CD14-positive monocyte (primary cell): Measurements from ENCODE around the gene MOB1B. TPM values are rescaled to one million over a fixed set of nuclear protein-coding genes. Genes with fewer than 3 reads are reported as not detected.

Experiments used
- DNase-seq, 3 donors: peaks; one replicate each; pipeline ENCODE4 v3.0.0-alpha.2; 2011 to 2022
- H2AFZ ChIP-seq: 2 replicates; pipeline ENCODE4 v1.6.0; 2012; ENCODE audit warnings: mild to moderate bottlenecking, low read depth, low read length, inconsistent platforms; ENCODE audit not compliant: insufficient read depth, poor library complexity, severe bottlenecking
- H3K27ac ChIP-seq, 2 donors: 1 replicate in 1 of 2; 2 replicates in 1 of 2; pipeline ENCODE4 v1.5.1; 2012 to 2013; ENCODE audit warnings: low read length in 2 of 2, control low read depth in 1 of 2, inconsistent platforms in 1 of 2, low read depth in 1 of 2, mild to moderate bottlenecking in 1 of 2
- H3K27me3 ChIP-seq, 2 donors: one replicate each; pipeline versions ENCODE4 v1.6.0 to v1.6.1; 2011 to 2013; ENCODE audit warnings: low read length in 2 of 2; ENCODE audit not compliant: control insufficient read depth in 2 of 2, insufficient read depth in 2 of 2
- H3K36me3 ChIP-seq, 2 donors: replicated peaks in 1 of 2; 1 replicate in 1 of 2; 2 replicates in 1 of 2; pipeline versions ENCODE4 v1.5.1 to v1.6.1; 2012 to 2013; ENCODE audit warnings: low read length in 2 of 2, control low read depth in 1 of 2, inconsistent platforms in 1 of 2, mild to moderate bottlenecking in 1 of 2; ENCODE audit not compliant: insufficient read depth in 2 of 2, control insufficient read depth in 1 of 2
- H3K4me1 ChIP-seq, 2 donors: 1 replicate in 1 of 2; 2 replicates in 1 of 2; pipeline versions ENCODE4 v1.5.1 to v1.6.1; 2012 to 2013; ENCODE audit warnings: low read length in 2 of 2, control low read depth in 1 of 2, inconsistent platforms in 1 of 2, mild to moderate bottlenecking in 1 of 2, moderate library complexity in 1 of 2; ENCODE audit not compliant: insufficient read depth in 2 of 2, control insufficient read depth in 1 of 2
- H3K4me2 ChIP-seq: replicated peaks from 2 replicates; pipeline ENCODE3; 2012; ENCODE audit warnings: low read length, moderate library complexity, mild to moderate bottlenecking; ENCODE audit not compliant: poor library complexity, severe bottlenecking; ENCODE audit errors: extremely low read depth
- H3K4me3 ChIP-seq, 3 experiments: fragments of 200-600 bp in 1 of 3; sonication (generic) in 1 of 3; replicated peaks in 1 of 3; 1 replicate in 2 of 3; 2 replicates in 1 of 3; pipeline ENCODE4 v1.5.1; 2011 to 2013; ENCODE audit warnings: low read length in 3 of 3, mild to moderate bottlenecking in 3 of 3, control low read depth in 2 of 3, low read depth in 2 of 3, inconsistent platforms in 1 of 3, moderate library complexity in 1 of 3
- H3K79me2 ChIP-seq: 2 replicates; pipeline ENCODE4 v1.6.0; 2012; ENCODE audit warnings: mild to moderate bottlenecking, control low read depth, inconsistent platforms, low read length, moderate library complexity; ENCODE audit not compliant: insufficient read depth
- H3K9ac ChIP-seq: 2 replicates; pipeline ENCODE4 v1.6.0; 2017; ENCODE audit warnings: low read length, mild to moderate bottlenecking; ENCODE audit not compliant: insufficient read depth, poor library complexity, severe bottlenecking
- H3K9me3 ChIP-seq, 2 donors: replicated peaks in 1 of 2; 1 replicate in 1 of 2; 2 replicates in 1 of 2; pipeline versions ENCODE4 v1.5.1 to v1.6.1; 2012 to 2013; ENCODE audit warnings: low read length in 2 of 2, control low read depth in 1 of 2; ENCODE audit not compliant: control insufficient read depth in 1 of 2, insufficient read depth in 1 of 2
- H4K20me1 ChIP-seq: 2 replicates; pipeline ENCODE4 v1.6.0; 2012; ENCODE audit warnings: mild to moderate bottlenecking, low read length, control low read depth, moderate library complexity; ENCODE audit not compliant: insufficient read depth
- H3K27ac Mint-ChIP-seq, 7 donors: one replicate each; pipeline ENCODE4 v1.8.0; 2020; ENCODE audit warnings: mild to moderate bottlenecking in 7 of 7, mixed read lengths in 7 of 7, moderate library complexity in 6 of 7, inconsistent platforms in 2 of 7
- H3K27me3 Mint-ChIP-seq, 3 donors: one replicate each; pipeline ENCODE4 v1.8.0; 2021 to 2022; ENCODE audit warnings: low read depth in 3 of 3, mild to moderate bottlenecking in 3 of 3, mixed read lengths in 3 of 3, moderate library complexity in 3 of 3, inconsistent platforms in 1 of 3
- H3K36me3 Mint-ChIP-seq, 2 donors: one replicate each; pipeline ENCODE4 v1.8.0; 2020; ENCODE audit warnings: mixed read lengths in 2 of 2, inconsistent platforms in 1 of 2, mild to moderate bottlenecking in 1 of 2
- H3K4me1 Mint-ChIP-seq: one replicate; pipeline ENCODE4 v1.8.0; 2020; ENCODE audit warnings: mild to moderate bottlenecking, mixed read lengths
- H3K4me3 Mint-ChIP-seq, 2 donors: one replicate each; pipeline ENCODE4 v1.8.0; 2020; ENCODE audit warnings: mild to moderate bottlenecking in 2 of 2, mixed read lengths in 2 of 2, moderate library complexity in 1 of 2
- H3K9me3 Mint-ChIP-seq, 7 donors: one replicate each; pipeline ENCODE4 v1.8.0; 2020 to 2022; ENCODE audit warnings: mixed read lengths in 7 of 7, mild to moderate bottlenecking in 6 of 7, moderate library complexity in 6 of 7, inconsistent platforms in 2 of 7
- WGBS: methylation state at CpG from one replicate; pipeline ENCODE4 v1.1.5; 2013; ENCODE audit warnings: missing lambda C conversion rate; ENCODE audit not compliant: insufficient coverage; 5-methylcytosine and 5-hydroxymethylcytosine counted together
- intact Hi-C, 2 donors: fragments of 100-400 bp; cut with micrococcal nuclease; formaldehyde crosslinking; loops; one replicate each; pipeline versions ENCODE4 v1.15.0 to v1.15.1; 2023
- polyA plus RNA-seq, 3 donors: library from polyadenylated mRNA; depleted of rRNA in 1 of 3; unstranded in 2 of 3; stranded (reverse) in 1 of 3; fragments of 300-500 nt in 2 of 3; fragments of >200 nt in 1 of 3; fragmentation: Illumina TruSeq in 2 of 3; gene quantifications; 1 replicate in 2 of 3; 2 replicates in 1 of 3; pipeline ENCODE4 v1.2.3, GENCODE V29; 2012 to 2021
- TF ChIP-seq, protein P1 (sequence below): fragments of 200-600 bp; IDR thresholded peaks from one replicate; pipeline ENCODE4 v1.8.0; 2022; ENCODE audit warnings: antibody characterized with exemption, mild to moderate bottlenecking

The MOB1B gene
- polyA plus RNA-seq, 3 donors, result 3.9 to 10.7 (median 7.0) TPM

GRCh38 chr4:70893790-70894189 lies 8.4 kb upstream of the MOB1B start:
- intact Hi-C loops, result loop anchor here in 1 of 2 donors (10.0 kb wide), 2 partner anchors 49 to 51 kb away; no protein-coding TSS in a partner anchor
- H3K9ac ChIP-seq, result no peak overlapping the region
- H3K4me3 ChIP-seq, result no peak overlapping the region
- no peak overlapping the region for H3K4me3 Mint-ChIP-seq
- H3K27ac Mint-ChIP-seq, result no peak overlapping the region
- no peak overlapping the region for H3K4me2 ChIP-seq
- H3K27ac ChIP-seq, result no peak overlapping the region
- H3K27me3 Mint-ChIP-seq, result peaks cover 0 to 7% (median 1%) of the 10 kb centered on the region in 3 donors
- H3K36me3 ChIP-seq, result no peaks in the 10 kb centered on the region
- H3K27me3 ChIP-seq, result no peaks in the 10 kb centered on the region
- DNase-seq, result no peak
- H3K4me1 ChIP-seq, result peaks cover 21 to 22% of the 10 kb centered on the region in 2 donors
- H3K4me1 Mint-ChIP-seq, result peaks cover 21% of the 10 kb centered on the region
- H2AFZ ChIP-seq, result no peak overlapping the region
- WGBS, result 78% methylated on average over 5 of the region's 7 CpGs
- no peaks in the 10 kb centered on the region for H3K79me2 ChIP-seq
- H3K36me3 Mint-ChIP-seq, result no peaks in the 10 kb centered on the region
- H4K20me1 ChIP-seq, result no peaks in the 10 kb centered on the region
- TF ChIP-seq, protein P1, sequence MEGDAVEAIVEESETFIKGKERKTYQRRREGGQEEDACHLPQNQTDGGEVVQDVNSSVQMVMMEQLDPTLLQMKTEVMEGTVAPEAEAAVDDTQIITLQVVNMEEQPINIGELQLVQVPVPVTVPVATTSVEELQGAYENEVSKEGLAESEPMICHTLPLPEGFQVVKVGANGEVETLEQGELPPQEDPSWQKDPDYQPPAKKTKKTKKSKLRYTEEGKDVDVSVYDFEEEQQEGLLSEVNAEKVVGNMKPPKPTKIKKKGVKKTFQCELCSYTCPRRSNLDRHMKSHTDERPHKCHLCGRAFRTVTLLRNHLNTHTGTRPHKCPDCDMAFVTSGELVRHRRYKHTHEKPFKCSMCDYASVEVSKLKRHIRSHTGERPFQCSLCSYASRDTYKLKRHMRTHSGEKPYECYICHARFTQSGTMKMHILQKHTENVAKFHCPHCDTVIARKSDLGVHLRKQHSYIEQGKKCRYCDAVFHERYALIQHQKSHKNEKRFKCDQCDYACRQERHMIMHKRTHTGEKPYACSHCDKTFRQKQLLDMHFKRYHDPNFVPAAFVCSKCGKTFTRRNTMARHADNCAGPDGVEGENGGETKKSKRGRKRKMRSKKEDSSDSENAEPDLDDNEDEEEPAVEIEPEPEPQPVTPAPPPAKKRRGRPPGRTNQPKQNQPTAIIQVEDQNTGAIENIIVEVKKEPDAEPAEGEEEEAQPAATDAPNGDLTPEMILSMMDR, result no peak
- no peaks in the 10 kb centered on the region for H3K9me3 ChIP-seq
- H3K9me3 Mint-ChIP-seq, result no peaks in the 10 kb centered on the region

DNA sequence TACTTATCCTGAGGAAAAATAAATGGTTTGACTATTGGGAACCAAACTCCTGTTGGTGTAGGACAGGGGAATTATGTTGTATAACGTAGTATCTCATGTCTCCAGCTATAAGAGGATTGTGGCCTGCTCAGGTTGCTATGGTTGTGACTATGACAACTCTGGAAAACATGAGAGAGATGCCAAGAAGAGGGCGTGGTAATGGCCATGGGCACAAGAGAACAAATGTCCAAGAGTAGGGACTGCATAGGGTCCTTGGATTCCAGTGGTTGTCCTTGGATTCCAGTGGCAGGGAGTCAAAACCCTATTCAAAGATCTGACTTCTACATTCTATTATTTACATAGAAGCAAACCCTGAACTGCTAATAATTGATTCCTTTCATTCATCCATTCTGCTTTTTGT lies 6.8 kb upstream of the MOB1B start:
- Histone ChIP-seq H2AFZ (no peak overlapping the region), H3K4me2 (no peak overlapping the region), H3K27ac (no peak overlapping the region), H3K36me3 (no peaks in the 10 kb centered on the region), H3K27me3 (no peaks in the 10 kb centered on the region), H3K79me2 (no peaks in the 10 kb centered on the region), H4K20me1 (no peaks in the 10 kb centered on the region), H3K4me1 (peaks cover 21 to 22% of the 10 kb centered on the region in 2 donors), H3K9ac (no peak overlapping the region), H3K4me3 (no peak overlapping the region), H3K9me3 (no peaks in the 10 kb centered on the region)
- peaks cover 21% of the 10 kb centered on the region for H3K4me1 Mint-ChIP-seq
- no peak for DNase-seq
- H3K27me3 Mint-ChIP-seq, result peaks cover 0 to 7% (median 0%) of the 10 kb centered on the region in 3 donors
- H3K9me3 Mint-ChIP-seq, result no peaks in the 10 kb centered on the region
- TF ChIP-seq, protein P1, result no peak
- 100% methylated on average over 1 of the region's 2 CpGs for whole genome bisulfite sequencing
- peak overlapping the region in 1 of 7 donors; percentile 15 for H3K27ac Mint-ChIP-seq
- intact Hi-C loops, result loop anchor here (5.0 to 10.0 kb wide), 3 partner anchors 48 to 51 kb away; no protein-coding TSS in a partner anchor
- no peaks in the 10 kb centered on the region for H3K36me3 Mint-ChIP-seq
- no peak overlapping the region for H3K4me3 Mint-ChIP-seq
